HG03378 (cell line): ENCODE data around the gene PPP1R13B.
A peak's percentile ranks its signal among the peaks of the same experiment; 100 is the strongest.
"Not testable (repeated sequence)": the region's sequence is repeated elsewhere in the genome, so short reads cannot be mapped to it uniquely, and the experiment has no call there.

Source experiments
- ATAC-seq: cut with Tn5 transposase; IDR thresholded peaks from one replicate; pipeline ENCODE4 v1.9.1; 2021; ENCODE audit warnings: mild to moderate bottlenecking, moderate library complexity; ENCODE audit not compliant: unreplicated experiment

The PPP1R13B gene

GRCh38 chr14:103847451-103848174 is at the start of gene PPP1R13B:
TSS of gene PPP1R13B (minus strand) at chr14:103847575. CDS start at chr14:103847307, 268 bp downstream.
- ATAC-seq: peak; percentile 41

- ATAC-seq: no peak
Measured at GRCh38 chr14:103896578-103896977, 49.2 kb upstream of the PPP1R13B start.

- ATAC-seq: no peak
Measured at GRCh38 chr14:103894723-103895059, 47.3 kb upstream of the PPP1R13B start.

GRCh38 chr14:103894034-103894722 is 46.8 kb upstream of the PPP1R13B start:
- ATAC-seq: no peak

- ATAC-seq: no peak
Measured at GRCh38 chr14:103892247-103892646, 44.9 kb upstream of the PPP1R13B start.

GRCh38 chr14:103891667-103892215 is 44.4 kb upstream of the PPP1R13B start:
- no peak for ATAC-seq

- ATAC-seq: no peak
Measured at GRCh38 chr14:103890821-103891666, 43.7 kb upstream of the PPP1R13B start.

GRCh38 chr14:103890052-103890371 is 42.6 kb upstream of the PPP1R13B start:
- ATAC-seq: no peak

GRCh38 chr14:103889313-103890051 is 42.1 kb upstream of the PPP1R13B start:
- no peak for ATAC-seq

GRCh38 chr14:103889002-103889312 is 41.6 kb upstream of the PPP1R13B start:
- ATAC-seq: not testable (repeated sequence)

GRCh38 chr14:103887557-103888115 is 40.3 kb upstream of the PPP1R13B start:
- ATAC-seq: no peak

- ATAC-seq: no peak
Measured at GRCh38 chr14:103887170-103887501, 39.8 kb upstream of the PPP1R13B start.

GRCh38 chr14:103886304-103887169 is 39.2 kb upstream of the PPP1R13B start:
- no peak for ATAC-seq

- no peak for ATAC-seq
Measured at GRCh38 chr14:103885509-103885932, 38.1 kb upstream of the PPP1R13B start.

GRCh38 chr14:103884854-103885253 is 37.5 kb upstream of the PPP1R13B start:
- ATAC-seq: no peak

GRCh38 chr14:103883263-103883523 is 35.8 kb upstream of the PPP1R13B start:
- ATAC-seq: no peak

GRCh38 chr14:103882503-103883262 is 35.3 kb upstream of the PPP1R13B start:
- no peak for ATAC-seq

- ATAC-seq: no peak
Measured at GRCh38 chr14:103881268-103882201, 34.2 kb upstream of the PPP1R13B start.
